ENCODE data around the gene TH.

TH gene

DNA sequence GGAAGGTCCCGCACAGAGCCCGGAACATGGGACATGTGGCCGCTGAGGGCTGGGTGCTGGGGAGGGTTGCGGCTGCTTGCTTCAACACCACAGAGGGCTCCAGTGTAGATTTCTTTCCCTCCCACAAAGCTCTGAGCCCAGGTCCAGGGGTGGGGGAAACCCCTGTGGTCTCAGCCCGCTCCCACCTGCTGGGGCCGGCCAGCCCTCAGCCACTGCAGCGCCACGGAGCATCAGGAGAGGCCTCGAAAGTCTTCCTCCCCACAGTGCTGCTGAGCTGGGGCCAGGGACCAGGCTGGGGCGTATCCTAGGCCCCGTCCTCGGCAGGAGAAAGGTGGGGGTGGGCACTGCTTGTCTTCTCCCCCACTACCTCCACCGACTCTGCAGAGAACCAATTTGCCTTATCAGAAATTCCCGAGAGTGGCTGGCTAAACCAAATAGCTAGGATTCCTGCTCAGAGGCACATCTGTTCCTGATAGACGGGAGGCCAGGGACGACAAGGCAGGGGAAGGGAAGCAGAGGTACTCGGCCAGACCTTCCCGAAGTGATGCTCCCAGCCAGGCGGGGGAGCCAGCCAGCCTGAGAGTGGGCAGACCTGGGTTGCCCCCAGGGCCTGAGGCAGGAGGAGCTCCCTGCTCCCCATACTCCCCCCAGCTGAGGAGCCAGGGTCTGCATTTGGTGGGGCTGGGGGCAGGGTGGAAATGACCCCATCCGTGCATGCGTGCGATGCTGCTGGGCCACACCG, 51.1 kb downstream of the TH start:
- H3K4me3 ChIP-seq (ENCODE audit: low read depth in 1 of 2, low read length in 2 of 2), result no peak overlapping the region
- H3K4me1 ChIP-seq (ENCODE audit: control insufficient read depth in 1 of 2, insufficient read depth in 2 of 2, low read length in 2 of 2), result no peaks in the 10 kb centered on the region
- H3K27ac ChIP-seq (ENCODE audit: low read depth, low read length), result no peak overlapping the region
- H3K36me3 ChIP-seq (ENCODE audit: control insufficient read depth in 1 of 2, insufficient read depth in 2 of 2, low read length in 2 of 2), result no peaks in the 10 kb centered on the region
- no peak overlapping the region for H3K9ac ChIP-seq (ENCODE audit: low read depth in 1 of 2, low read length in 2 of 2)
- H3K9me3 ChIP-seq (ENCODE audit: control insufficient read depth in 1 of 2, low read length in 2 of 2), result no peaks in the 10 kb centered on the region
- H3K27me3 ChIP-seq (ENCODE audit: control insufficient read depth in 1 of 2, insufficient read depth in 2 of 2, low read length in 2 of 2), result peaks cover 8 to 17% of the 10 kb centered on the region in 2 donors

DNA sequence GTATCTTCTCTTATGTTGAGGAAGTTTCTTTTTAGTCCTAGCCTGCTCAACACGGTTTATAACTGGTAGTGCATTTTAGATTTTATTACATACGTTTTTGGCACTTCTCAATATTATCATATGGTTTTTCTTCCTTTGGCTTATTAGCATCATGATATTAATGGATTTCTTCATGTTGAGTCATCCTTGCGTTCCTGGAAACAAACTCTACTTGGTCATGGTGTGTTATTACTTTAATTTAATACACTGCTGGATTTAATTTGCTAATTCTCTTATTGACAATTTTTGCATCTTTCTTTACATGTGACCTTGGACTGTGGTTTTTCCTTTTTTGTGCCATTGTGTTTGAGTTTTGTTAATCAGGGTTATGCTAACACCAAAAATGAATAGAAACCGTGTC, 52.9 kb downstream of the TH start:
- H3K4me1 ChIP-seq (ENCODE audit: control insufficient read depth in 1 of 2, insufficient read depth in 2 of 2, low read length in 2 of 2), result no peaks in the 10 kb centered on the region
- no peak overlapping the region for H3K27ac ChIP-seq (ENCODE audit: low read depth, low read length)
- H3K27me3 ChIP-seq (ENCODE audit: control insufficient read depth in 1 of 2, insufficient read depth in 2 of 2, low read length in 2 of 2), result peaks cover 4 to 17% of the 10 kb centered on the region in 2 donors
- no peak overlapping the region for H3K4me3 ChIP-seq (ENCODE audit: low read depth in 1 of 2, low read length in 2 of 2)
- no peaks in the 10 kb centered on the region for H3K9me3 ChIP-seq (ENCODE audit: control insufficient read depth in 1 of 2, low read length in 2 of 2)
- no peak overlapping the region for H3K9ac ChIP-seq (ENCODE audit: low read depth in 1 of 2, low read length in 2 of 2)
- H3K36me3 ChIP-seq (ENCODE audit: control insufficient read depth in 1 of 2, insufficient read depth in 2 of 2, low read length in 2 of 2), result no peaks in the 10 kb centered on the region

DNA sequence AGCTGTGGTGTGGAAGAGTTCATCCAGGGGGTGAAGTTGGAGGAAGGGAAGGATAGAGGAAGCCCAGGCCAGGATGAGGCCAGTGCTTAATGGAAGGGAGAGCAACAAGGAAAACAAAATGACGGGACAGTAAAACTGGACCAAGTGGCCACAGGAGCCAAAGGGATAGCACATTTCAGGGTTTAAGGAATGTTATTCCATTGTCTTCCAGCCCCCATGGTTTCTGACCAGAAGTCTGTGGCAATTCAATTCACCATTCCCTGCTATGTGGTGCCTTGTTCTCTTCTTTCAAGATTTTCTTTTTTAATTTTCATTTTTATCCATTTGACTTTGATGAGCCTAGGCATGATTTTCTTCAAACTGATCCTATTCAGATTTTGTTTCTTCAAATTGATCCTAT, 54.9 kb downstream of the TH start:
- Histone ChIP-seq H3K36me3 (ENCODE audit: control insufficient read depth in 1 of 2, insufficient read depth in 2 of 2, low read length in 2 of 2) (no peaks in the 10 kb centered on the region), H3K27me3 (ENCODE audit: control insufficient read depth in 1 of 2, insufficient read depth in 2 of 2, low read length in 2 of 2) (peaks cover 4 to 12% of the 10 kb centered on the region in 2 donors), H3K27ac (ENCODE audit: low read depth, low read length) (no peak overlapping the region), H3K9me3 (ENCODE audit: control insufficient read depth in 1 of 2, low read length in 2 of 2) (no peaks in the 10 kb centered on the region), H3K4me1 (ENCODE audit: control insufficient read depth in 1 of 2, insufficient read depth in 2 of 2, low read length in 2 of 2) (no peaks in the 10 kb centered on the region), H3K4me3 (ENCODE audit: low read depth in 1 of 2, low read length in 2 of 2) (no peak overlapping the region), H3K9ac (ENCODE audit: low read depth in 1 of 2, low read length in 2 of 2) (no peak overlapping the region)

DNA sequence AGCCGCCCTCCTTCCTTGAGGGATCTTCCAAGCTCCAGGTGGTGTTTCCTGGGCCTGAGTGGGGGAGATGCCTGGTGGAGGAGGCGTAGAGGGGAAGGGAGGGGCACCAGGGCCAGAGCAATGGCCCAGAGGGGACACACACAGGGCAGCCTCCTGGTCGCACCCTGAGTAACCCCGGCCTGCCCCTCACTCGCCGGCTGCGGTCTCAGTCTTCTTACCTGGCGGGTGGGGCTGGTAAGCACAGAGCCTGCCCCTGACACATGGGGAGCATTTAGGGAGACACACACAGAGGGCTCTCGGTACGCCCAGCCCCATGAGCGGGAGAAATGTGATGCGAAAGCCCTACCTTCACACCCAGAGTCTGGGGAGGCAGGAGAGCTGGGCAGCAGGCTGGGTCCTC, 56.3 kb downstream of the TH start:
- Histone ChIP-seq H3K9ac (ENCODE audit: low read depth in 1 of 2, low read length in 2 of 2) (no peak overlapping the region), H3K36me3 (ENCODE audit: control insufficient read depth in 1 of 2, insufficient read depth in 2 of 2, low read length in 2 of 2) (no peaks in the 10 kb centered on the region), H3K9me3 (ENCODE audit: control insufficient read depth in 1 of 2, low read length in 2 of 2) (no peaks in the 10 kb centered on the region), H3K4me3 (ENCODE audit: low read depth in 1 of 2, low read length in 2 of 2) (no peak overlapping the region), H3K27me3 (ENCODE audit: control insufficient read depth in 1 of 2, insufficient read depth in 2 of 2, low read length in 2 of 2) (peaks cover 0 to 6% of the 10 kb centered on the region in 2 donors), H3K27ac (ENCODE audit: low read depth, low read length) (no peak overlapping the region), H3K4me1 (ENCODE audit: control insufficient read depth in 1 of 2, insufficient read depth in 2 of 2, low read length in 2 of 2) (no peaks in the 10 kb centered on the region)

DNA sequence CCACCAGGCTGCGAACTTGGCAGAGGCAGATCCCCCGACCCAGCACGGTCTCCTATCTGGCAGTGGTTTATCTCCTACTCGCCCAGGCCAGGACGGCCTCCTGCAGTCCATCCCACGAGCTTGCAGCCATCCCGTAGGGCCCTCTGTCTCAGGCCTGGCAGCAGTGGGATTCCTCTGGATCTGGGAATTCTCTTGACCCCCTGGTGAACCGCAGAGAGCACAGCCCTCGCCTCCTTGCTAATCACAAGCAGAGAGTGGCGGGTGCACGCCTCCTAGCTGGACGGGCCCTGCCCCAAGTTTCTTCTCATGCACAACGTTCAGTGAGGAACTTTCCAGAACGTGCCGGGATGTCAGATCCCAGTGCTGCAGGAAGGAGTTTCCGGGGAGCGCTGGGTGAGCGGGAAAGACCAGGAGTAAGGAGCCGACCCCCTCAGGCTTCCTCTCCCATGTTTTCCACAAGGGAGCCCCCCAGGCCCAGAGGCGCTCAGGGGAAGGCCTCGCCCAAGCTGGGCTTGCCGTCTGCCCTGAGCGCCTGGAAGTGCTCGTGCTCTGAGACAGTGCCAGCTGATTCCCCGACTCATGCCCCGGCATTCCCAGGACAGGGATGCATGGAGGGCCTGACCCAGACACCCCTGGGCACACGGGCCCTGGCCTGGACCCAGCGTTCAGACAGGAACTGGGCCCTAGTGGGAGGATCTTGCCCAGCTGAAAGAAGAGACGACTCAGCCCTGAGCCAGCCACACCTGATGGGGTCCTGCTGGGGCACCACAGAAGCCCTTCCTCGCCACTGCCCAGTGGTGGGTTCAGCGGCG, 57.0 kb downstream of the TH start:
- H3K9me3 ChIP-seq (ENCODE audit: control insufficient read depth in 1 of 2, low read length in 2 of 2), result no peaks in the 10 kb centered on the region
- no peak overlapping the region for H3K4me3 ChIP-seq (ENCODE audit: low read depth in 1 of 2, low read length in 2 of 2)
- no peaks in the 10 kb centered on the region for H3K4me1 ChIP-seq (ENCODE audit: control insufficient read depth in 1 of 2, insufficient read depth in 2 of 2, low read length in 2 of 2)
- no peak overlapping the region for H3K9ac ChIP-seq (ENCODE audit: low read depth in 1 of 2, low read length in 2 of 2)
- no peak overlapping the region for H3K27ac ChIP-seq (ENCODE audit: low read depth, low read length)
- no peaks in the 10 kb centered on the region for H3K36me3 ChIP-seq (ENCODE audit: control insufficient read depth in 1 of 2, insufficient read depth in 2 of 2, low read length in 2 of 2)
- H3K27me3 ChIP-seq (ENCODE audit: control insufficient read depth in 1 of 2, insufficient read depth in 2 of 2, low read length in 2 of 2), result peaks cover 0 to 6% of the 10 kb centered on the region in 2 donors
